Measurements from ENCODE around the gene MRPL45.

Gene MRPL45

DNA sequence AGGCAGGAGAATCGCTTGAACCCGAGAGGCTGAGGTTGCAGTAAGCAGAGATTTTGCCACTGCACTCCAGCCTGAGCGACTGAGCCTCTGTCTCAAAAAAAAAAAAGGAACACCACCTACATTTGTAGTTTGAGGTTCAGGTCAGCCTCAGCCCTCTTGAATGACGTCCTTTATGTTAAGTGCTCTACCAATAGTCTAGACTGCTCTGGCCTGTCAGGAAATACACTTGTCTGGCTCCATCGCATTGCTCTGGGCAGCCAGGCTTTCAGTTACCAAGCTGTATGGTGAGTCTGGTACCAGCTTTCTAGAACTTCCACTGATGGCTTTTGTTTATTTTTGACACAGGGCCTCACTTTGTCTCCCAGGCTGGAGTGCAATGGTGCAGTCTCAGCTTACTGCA, 66.0 kb downstream of the MRPL45 start:
- H3K4me3 ChIP-seq (ENCODE audit: low read depth, low read length), result no peak overlapping the region

DNA sequence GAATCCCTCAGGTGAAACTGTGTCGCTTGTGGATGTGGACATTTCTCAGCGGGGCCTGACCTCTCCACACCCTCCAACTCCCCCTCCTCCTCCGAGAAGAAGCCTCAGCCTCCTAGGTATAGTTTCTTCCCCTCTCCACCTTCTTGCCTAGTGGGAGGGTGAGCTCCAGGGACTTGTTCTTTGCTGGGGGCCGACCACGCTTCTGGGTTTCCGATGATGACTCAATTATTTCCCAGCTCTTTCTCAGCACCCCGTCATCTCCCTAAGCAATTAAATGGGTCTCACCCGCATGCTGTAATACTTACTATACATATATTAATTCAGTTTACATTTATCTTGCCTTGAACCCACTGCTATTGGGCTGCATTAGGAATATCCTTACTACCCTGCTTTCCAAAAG, 67.8 kb downstream of the MRPL45 start:
- H3K4me3 ChIP-seq (ENCODE audit: low read depth, low read length), result no peak overlapping the region
- DNase-seq (ENCODE audit: low read depth), result no peak
- TF ChIP-seq, protein P1, sequence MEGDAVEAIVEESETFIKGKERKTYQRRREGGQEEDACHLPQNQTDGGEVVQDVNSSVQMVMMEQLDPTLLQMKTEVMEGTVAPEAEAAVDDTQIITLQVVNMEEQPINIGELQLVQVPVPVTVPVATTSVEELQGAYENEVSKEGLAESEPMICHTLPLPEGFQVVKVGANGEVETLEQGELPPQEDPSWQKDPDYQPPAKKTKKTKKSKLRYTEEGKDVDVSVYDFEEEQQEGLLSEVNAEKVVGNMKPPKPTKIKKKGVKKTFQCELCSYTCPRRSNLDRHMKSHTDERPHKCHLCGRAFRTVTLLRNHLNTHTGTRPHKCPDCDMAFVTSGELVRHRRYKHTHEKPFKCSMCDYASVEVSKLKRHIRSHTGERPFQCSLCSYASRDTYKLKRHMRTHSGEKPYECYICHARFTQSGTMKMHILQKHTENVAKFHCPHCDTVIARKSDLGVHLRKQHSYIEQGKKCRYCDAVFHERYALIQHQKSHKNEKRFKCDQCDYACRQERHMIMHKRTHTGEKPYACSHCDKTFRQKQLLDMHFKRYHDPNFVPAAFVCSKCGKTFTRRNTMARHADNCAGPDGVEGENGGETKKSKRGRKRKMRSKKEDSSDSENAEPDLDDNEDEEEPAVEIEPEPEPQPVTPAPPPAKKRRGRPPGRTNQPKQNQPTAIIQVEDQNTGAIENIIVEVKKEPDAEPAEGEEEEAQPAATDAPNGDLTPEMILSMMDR (conservative IDR thresholded peaks at IDR 0.05; ENCODE audit: low read depth, low read length), result no peak

More for the DNA sequence above, 66.0 kb downstream of the MRPL45 start:
- TF ChIP-seq, protein P1 (conservative IDR thresholded peaks at IDR 0.05; ENCODE audit: low read depth, low read length), result no peak
- DNase-seq (ENCODE audit: low read depth), result no peak

DNA sequence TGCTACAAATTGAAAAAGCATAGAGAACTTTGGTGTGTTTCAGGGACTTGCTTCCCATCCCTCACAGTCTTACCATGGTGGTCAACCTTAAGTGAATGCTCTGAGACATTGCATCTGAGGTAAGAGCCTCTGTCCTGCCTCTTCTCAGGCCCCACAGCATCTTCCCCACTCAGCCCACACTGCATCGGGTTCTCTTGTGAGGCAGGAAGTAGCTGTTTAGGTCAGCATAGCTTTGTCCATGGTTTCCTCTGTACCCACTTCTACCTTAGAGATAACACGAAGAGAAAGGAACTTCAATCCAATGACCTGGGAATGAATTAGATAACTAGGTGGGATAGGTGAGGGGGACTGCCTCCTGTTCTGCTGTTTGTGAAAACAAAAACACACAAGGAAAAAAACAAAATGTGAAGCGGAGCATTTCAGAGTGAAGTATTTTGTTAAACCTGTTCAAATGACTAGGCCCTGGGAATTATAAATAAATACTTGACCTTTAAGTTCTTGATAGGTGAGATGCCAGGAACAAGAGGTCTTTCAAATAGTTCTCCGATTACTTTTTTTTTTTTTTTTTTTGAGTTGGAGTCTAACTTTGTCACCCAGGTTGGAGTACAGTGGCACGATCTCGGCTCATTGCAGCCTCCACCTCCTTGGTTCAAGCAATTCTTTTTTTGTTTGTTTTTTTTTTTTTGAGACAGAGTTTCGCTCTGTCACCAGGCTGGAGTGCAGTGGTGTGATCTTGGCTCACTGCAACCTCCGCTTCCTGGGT, 72.3 kb downstream of the MRPL45 start:
- TF ChIP-seq, protein P1 (conservative IDR thresholded peaks at IDR 0.05; ENCODE audit: low read depth, low read length), result no peak
- no peak overlapping the region for H3K4me3 ChIP-seq (ENCODE audit: low read depth, low read length)
- no peak for DNase-seq (ENCODE audit: low read depth)

Data from choroid plexus epithelial cell (primary cell).